Fibroblast of lung (primary cell): ENCODE data around the gene ASTN2.

Experiments used
- EZH2 ChIP-seq: IDR thresholded peaks from 2 replicates; pipeline ENCODE4 v1.5.1; 2012; ENCODE audit warnings: low read length, control low read depth, mild to moderate bottlenecking; ENCODE audit errors: missing control alignments
- TF ChIP-seq, protein P1 (sequence below), 2 donors: IDR thresholded peaks in 1 of 2; conservative IDR thresholded peaks in 1 of 2; 1 replicate in 1 of 2; 2 replicates in 1 of 2; pipeline ENCODE4 v1.5.1; 2011 to 2012; ENCODE audit warnings: low read length in 2 of 2, control low read depth in 1 of 2, inconsistent platforms in 1 of 2, low read depth in 1 of 2, mild to moderate bottlenecking in 1 of 2

DNA sequence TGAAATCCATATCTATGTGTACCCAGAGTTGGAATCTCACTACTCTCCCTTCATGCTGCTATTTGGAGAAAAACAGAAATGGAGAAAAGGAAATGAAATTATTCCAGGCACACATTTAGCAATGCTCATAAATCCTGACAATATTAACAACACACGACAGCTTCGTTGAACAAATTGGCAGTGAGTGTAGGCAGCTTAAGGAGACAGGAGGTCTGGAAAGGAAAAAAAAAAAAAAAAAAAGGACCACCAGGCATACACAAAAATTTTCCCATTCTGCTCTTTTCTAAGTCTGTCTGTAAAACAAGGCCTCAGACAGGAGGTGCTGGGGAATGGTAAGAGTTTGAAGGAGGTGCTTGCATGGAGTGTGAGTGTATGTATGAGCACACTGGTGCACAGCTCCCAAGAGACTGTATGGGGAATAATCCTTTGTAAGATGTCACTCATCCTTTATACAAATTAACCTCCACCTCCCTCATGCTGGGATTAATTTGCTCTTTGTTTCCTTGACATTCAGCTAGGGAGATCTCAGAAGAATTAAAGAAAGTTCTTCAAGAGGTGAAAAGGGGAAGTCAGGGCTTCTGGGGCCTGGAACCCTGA is 78.9 kb downstream of the ASTN2 start:
- TF ChIP-seq, protein P1, sequence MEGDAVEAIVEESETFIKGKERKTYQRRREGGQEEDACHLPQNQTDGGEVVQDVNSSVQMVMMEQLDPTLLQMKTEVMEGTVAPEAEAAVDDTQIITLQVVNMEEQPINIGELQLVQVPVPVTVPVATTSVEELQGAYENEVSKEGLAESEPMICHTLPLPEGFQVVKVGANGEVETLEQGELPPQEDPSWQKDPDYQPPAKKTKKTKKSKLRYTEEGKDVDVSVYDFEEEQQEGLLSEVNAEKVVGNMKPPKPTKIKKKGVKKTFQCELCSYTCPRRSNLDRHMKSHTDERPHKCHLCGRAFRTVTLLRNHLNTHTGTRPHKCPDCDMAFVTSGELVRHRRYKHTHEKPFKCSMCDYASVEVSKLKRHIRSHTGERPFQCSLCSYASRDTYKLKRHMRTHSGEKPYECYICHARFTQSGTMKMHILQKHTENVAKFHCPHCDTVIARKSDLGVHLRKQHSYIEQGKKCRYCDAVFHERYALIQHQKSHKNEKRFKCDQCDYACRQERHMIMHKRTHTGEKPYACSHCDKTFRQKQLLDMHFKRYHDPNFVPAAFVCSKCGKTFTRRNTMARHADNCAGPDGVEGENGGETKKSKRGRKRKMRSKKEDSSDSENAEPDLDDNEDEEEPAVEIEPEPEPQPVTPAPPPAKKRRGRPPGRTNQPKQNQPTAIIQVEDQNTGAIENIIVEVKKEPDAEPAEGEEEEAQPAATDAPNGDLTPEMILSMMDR (conservative IDR thresholded peaks at IDR 0.05 in 1 of 2, IDR thresholded peaks at IDR 0.05 in 1 of 2; ENCODE audit: low read depth in 1 of 2, low read length in 2 of 2) = no peak
- no peak for TF ChIP-seq EZH2
